Mesenteric fat pad (tissue), 1 donor: ENCODE results near the gene CREB3L1. TPM values are rescaled to one million over a fixed set of nuclear protein-coding genes. Genes with fewer than 3 reads are reported as not detected.

Experiments
- DNase-seq: peaks from one replicate; pipeline ENCODE4 v3.0.0-alpha.2; 2020; ENCODE audit warnings: low spot score
- total RNA-seq: library from RNA; stranded (reverse); fragmentation: NEBNext Ultra II Directional; extraction: Animal tissue kit (Norgen Biotek cat#: 25700); gene quantifications from one replicate; pipeline ENCODE4 v1.2.1, GENCODE V29; 2021
- donor health status: DM: yes; HTN: yes; CAD: no.

Gene CREB3L1
- total RNA-seq, 1 donor from 2014 or later, result 8.4 TPM

DNA sequence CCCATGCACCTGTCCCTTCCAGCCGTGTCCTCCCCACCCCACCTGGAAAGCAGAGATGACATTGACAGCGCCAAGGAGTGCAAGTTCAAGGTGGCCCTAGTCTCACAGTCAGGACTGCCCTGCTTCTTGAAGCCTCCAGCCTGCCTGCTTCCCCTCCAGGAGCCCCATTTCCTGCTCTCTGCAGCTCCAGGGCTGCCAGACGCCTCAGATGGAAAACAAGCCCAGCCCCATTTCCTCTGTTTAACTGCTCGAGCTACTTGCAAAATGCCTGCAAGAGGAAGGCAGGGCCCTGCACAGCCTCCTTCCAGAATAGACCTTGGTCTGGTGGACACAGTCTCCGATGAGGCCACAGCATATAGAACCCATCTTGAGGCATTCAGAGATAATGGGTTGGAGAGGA, 64.8 kb downstream of the CREB3L1 start:
- no peak for DNase-seq

DNA sequence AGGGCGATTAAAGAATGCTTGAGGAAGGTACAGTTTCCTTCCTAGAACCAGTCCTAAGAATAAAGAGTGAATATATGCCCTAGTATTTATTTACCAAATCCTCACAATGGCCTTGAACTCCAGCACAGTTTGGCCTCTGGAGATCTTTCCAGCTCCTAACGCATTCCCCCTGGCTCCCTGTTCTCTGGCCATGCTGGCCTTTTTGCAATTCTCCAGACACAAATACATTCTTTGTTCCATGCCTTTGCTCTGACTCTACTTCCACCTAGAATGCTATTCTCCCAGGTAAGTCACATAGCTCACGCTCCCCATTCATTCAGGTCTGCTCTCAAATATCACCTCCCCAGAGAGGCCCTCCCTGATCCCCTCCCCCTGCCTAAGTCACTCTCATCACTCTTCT, 66.1 kb downstream of the CREB3L1 start:
- DNase-seq, result no peak

DNA sequence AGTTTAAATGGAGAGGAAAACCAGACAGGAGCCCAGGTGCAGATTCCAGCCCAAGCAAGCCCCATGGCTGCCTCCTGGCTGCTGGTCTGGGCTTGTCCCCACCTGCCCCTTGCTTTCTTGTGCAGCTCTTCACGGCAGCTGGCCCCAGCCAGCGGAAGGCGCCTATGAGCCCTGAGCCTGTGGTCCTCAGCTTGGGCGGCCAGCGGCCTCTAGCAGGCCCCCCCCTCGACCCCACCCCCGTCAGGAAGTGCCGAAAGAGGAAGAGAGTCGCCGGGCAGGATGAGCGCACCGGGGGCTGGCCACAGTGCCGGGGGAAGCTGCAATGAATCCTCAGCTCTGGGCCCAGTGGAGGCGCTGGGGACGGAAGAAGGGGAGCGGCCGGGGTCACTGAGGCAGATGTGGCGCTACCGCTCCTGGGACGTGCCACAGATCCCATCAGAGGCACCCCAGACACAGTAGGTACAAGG, 67.7 kb downstream of the CREB3L1 start:
- no peak for DNase-seq

DNA sequence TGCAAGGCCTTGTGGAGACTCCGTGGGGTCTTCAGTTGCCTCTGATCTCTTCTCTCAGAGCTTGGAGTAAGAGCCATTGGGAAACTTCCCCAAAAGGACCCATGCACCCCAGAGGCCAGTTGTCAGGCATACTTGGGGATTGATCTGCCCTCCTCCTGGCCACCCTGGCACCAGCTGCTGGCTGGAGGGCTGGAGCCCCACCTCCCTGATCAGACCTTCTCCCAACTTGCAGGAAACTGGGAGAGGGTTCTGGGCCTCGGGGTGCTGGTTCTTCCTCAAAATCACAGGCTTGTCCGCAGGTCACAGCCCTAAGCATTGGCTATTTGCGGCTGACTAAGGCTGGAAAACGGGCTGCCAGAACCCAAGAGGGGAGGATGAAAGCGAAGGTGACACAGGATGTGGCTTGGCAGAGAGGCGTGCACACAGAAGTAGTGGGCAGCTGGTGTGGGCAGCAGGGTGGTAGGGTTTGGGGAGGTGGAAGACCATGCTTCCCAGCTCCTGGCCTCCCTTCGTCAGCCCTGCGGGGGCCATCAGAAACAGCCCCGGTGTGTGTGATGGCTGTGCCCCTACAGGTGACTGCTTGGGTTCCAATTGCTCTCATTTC, 68.5 kb downstream of the CREB3L1 start:
- no peak for DNase-seq

DNA sequence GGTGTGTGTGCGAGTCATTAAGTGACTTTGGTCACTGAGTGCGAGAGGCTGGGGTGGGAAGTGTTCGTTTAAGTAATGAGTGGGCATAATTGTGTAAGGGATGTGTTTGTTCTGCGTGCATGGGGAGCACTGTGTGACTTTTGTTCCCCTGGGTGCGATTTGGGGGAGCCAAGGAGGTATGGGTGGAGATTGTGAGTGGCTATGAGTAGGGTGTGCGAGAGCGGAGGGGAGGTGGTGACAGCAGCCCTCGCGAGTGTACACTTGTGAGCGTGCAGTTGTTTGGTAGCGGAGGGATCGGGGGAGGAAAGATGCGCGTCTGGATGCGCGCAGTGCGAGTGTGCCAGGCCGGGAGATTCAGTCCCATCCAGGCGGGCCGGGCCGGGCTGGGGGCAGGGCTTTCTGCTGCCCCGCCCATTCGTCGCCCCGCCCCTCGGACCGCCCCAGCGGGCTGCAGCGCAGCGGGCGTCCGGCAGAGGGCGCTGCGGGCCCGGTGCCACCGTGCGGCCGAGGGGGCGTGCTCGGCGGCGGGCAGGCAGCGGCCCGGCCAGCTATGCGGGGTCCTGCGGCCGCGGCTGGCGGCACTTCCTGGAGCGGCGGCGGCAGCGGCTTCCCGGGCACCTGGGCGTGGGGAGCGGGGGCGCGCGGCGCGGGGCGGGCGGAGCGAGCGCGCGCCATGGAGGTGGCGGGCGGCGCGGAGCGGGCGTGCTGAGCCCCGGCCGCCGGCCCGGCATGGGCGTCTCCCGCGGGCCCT, 69.6 kb downstream of the CREB3L1 start, which contains the start of gene DGKZ:
Gene DGKZ (plus strand): TSS at position 578 of the 751 bp plus-strand sequence. CDS start 197 bp downstream, outside the sequence.
- DNase-seq, result peak; percentile 97

DNA sequence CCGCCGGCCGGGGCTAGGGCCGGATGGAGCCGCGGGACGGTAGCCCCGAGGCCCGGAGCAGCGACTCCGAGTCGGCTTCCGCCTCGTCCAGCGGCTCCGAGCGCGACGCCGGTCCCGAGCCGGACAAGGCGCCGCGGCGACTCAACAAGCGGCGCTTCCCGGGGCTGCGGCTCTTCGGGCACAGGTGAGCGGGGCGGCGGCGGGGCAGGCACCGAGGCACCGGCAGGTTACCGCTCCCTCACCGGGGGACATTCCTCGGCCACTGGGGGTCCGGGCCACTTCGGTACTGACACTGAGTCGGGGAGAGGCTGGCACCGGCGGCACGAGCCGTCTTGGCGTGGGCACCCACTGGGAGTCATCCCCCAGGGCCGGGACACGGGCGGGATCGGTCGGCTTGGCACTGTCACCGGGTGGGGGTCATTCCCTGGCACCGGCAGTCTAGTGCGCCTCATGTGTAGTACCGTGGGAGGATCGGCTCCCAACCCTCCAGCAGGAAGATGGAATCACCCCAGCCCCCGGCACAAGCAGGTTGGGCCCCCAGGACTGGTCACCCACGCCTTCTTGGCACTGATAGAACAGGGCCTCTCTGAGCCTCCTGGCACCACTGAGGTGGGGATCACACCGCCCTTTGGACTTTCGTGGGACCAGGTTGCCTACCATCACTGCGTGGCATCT, 70.3 kb downstream of the CREB3L1 start:
- no peak for DNase-seq

DNA sequence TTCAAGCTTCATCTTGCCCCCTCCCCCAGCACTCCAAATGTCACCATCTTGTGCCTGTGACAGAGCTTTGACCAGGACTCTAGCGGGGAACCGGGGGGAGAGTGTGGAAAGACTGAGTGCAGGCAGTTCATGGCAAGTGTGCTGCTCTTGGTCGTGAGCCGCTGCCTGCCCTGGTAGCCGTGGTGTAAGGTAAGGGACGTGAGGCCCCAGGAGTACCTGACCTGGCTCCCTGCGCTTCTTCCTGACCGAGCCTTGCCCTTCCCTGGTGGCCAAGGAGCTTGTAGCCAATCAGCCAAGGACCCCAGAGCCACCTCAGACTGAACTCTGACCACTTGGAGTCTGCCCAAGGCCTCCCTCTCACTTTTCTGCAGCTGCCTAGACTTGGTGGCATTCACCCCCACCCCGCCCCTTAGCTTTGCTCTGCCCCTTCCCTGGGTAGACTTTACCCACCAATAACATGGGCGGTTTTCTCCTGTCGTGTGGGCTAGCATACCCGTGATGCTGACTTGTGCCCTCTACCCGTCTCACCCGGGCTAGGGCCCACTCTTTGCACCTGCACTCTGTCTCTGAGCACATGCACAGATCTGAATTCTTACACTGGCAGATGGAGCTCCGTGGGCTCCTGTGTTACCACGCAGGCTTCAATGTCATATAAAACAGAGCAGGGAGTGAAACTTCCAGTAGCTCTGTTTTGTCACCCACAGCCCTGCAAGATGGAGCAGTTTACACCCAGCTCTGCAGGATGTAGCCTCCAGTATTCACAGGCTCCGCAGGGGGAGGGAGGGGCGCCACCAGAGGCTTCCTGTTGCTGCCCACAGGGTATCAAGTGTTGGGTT, 71.3 kb downstream of the CREB3L1 start:
- DNase-seq, result no peak

DNA sequence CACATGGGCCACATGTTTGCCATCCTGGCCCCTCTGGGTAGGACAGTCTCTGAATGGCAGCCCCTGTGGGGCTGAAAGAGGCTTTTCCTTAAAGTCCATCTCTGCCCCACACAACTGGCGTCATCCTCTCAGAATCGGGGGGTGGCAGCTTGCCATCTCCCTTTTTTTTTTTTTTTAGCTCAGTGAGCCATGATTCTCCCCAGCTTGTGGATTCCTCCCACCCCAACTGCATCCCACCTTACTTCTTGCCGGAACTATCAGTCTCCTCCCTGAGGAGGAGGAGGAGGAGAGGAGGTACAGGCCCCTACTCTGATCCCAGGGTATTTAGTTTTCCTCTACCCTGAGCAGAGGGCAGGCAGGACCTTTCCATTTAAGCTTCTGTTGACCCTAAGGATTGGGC, 73.2 kb downstream of the CREB3L1 start:
- DNase-seq, result no peak

DNA sequence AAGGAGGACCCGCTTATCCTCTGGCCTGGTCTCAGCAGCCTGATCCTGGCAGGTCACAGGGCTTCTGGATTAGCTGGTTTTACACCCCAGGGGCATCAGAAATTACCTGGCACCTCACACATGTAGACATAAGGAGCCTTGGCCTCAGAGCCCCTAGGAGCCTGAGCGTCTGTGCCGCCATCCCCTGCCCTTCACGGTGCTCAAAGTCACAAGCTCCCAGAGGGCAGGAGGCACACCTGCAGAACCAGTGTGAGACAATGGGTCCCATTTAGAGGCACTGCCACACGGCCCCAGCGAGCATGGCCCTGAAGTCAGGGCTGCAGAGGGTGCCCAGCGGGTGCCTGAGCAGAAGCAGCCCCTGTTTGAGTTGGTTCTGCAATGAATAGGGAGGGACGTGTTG, 73.7 kb downstream of the CREB3L1 start:
- DNase-seq, result no peak

DNA sequence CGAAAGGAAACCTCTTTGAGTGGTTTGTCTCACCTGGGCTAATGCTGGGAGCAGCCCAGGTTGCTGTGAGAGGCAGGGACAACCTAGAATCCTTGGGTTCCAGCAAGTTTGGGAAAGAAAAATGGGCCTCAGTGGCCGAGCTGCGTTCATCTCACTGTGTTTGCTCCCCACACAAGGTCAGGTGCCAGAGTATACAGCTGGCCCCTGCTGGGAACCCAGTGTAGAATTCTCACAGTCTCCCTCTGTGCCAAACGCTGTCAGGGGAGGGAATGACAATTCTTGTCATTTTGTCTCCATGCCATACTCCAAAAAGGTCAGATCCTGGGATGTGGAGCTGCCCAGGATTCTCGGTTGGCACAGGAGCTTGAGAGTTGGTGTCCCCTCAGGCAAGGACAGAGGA, 74.1 kb downstream of the CREB3L1 start:
- DNase-seq, result no peak

DNA sequence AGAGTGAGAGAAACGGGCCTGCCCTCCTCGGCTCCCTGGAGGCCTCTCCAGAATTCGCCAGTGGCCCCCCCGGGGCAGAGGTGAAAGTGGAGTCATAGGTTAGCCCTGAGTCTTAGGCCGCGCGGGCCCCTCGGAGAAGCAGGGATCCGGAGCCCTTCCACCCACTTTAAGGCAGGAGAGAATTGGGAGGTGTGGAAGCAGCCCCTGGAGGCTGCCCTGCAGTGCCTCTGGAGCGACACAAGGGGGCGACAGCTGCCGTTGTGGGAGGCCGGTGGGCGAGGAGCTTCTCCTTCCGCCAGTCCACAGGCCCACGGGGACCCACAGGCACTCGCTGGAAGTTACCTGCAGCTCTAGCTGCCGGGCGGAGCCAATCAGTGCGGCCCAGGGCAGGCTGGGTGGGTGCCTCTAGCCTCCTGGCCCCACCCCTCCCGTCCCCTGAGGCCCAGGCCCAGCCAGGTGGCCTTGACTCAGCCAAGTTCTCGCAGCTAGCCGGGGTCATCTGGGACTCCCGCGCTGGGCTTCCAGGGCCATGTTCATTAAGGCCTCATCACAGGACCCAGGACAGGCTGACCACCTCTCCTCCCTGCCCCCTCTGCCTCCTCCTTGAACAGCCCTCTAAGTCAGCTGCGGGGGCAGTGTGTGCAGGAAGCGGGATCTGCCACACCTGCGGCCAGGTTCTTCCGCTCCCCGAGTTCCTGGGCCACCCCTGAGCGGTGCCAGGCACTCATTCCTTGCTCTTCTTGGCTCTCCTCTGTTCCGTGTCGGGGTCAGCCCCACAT, 74.8 kb downstream of the CREB3L1 start:
- no peak for DNase-seq

DNA sequence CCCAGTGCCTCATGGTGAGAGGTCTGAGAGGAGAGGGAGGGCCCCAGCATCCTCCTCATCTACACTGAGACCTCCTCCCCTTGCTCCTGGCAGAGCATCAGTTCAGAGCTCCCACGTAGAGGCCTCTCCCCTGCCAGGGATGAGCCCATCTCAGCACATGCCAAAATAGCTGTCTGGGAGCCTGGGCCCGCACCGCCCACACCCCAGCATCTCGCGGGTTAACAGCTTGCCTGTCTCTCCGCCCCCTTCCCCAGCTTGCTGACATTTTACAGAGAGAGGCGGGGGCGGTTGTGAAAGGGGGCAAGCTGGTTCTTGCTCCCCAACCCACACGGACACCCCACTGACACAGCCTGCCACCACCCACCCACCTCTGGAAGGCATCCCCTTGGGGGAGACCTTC, 76.2 kb downstream of the CREB3L1 start:
- DNase-seq, result no peak

DNA sequence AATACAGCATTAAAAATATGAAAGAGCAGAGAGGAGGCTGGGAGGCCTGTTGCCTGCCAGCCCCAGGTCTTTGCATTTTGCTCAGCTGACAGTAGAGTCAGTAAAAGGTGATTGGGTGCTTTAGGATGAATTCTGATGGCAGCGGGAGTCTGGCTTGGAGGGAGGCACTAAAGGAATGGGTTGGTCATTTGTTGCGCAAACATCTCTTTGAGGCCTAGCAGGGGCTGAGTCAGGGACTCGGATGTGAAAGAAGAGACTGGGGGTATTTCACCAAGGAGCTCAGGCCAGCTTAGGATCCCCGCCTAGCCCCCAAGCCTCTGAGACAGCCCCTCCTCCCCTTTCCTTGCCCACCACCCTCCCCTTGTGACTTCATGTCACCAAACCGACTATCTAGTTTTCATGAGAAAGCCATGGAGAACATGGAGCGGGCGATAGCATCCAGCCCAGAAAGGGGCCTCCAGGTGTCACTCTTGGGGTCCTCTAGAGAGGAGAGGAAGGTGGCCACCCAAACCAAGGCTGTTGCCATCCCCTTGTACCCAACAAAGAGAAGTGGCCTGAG, 79.5 kb downstream of the CREB3L1 start:
- DNase-seq, result no peak

DNA sequence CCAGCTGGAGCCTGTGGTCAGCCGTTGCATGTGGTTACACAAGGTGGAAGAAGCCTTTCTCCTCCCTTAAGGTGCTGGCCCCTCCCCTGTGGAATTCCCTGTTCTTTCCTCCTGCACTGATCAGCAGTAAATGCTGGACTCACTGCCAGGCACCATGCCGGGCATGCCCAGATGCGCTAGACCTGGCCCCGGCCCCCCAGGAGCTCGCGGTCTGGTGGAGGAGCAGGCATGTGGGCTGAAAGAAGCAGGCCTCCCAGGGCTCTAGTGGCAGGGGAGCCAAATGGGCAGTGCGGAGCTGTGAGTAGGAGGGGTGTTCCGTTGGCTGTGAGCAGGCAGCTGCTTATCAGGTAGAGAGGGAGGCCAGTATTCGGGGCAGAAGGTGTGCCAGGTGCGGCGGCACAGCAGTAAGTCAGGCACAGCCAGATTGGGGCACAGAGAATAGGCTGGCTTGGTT, 80.0 kb downstream of the CREB3L1 start:
- no peak for DNase-seq

DNA sequence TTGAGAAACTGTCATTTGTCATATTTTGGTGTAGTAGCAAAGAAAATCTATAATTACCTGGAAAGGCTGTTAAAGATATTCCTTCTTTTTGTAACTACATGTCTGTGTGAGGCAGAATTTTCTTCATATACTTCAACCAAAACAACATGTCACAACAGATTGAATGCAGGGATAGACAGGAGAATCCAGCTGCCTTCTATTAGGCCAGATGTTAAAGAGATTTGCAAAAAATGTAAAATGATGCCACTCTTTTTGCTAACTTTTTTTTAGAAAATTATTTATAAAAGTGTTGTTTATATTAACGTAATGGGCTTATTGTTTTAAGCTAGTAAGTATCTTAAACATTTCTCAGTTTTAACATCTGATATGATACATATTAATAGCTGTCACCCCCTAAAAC, 82.5 kb downstream of the CREB3L1 start:
- DNase-seq, result no peak

DNA sequence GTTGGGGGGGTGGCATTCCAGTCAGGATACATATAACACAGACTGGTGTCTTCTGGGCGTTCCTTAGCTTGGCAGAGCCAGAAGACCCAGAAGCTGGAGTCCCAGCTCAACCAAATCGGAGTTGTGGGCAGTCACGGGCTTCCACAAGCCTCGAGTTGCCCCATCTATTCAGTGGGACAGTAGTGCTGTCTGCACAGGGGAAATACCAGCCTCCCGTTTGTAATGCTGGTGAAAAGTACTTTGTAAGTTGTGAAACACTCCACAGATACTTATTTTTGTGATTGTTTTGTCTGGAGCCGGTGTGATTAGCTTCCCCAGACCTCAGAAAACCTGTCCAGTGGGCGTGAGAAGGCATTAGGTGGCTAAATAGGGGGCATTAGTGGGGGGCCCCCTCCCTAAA, 83.4 kb downstream of the CREB3L1 start:
- no peak for DNase-seq

DNA sequence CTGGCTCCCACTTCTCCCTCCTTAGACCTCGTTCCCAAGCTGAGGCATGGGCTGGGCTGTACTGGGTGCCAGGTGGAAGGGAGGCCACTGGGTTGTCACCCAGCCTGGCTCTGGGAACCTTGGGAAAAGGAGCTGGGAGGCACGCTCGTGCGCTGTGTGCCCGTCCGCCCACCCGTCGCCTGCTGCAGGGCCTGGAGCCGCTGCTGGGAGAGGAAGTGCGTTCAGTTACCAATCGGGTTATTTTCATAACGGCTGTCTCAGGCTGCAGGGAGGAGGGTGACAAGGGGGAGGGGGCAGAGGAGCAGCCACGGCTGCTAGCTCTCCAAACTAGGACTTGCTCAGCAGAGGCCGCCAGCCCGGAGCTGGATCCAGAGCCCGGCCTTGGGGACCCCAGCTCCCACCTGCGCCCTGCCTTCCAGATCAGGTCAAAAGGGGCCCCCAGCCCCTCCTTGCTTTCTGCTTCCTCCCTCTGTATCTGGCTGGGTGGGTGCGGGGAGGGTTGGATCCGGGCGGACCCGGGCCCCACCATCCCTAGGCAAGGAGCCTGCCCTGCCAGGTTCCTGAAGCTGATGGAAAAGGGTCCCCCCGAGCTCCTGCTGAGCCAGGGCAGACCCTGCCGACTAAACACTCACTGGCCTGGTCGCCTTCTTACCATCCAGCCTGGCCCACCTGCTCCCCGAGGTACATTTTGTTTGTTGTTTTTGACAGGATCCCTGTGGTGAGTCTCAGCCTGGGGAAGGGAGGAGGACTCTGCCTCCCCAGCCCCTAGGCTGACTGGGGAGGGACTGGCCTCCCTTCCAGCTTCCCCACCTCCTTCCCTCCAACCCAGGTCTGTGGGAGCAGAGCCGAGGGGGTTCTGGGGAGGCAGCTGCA, 84.1 kb downstream of the CREB3L1 start:
- no peak for DNase-seq

DNA sequence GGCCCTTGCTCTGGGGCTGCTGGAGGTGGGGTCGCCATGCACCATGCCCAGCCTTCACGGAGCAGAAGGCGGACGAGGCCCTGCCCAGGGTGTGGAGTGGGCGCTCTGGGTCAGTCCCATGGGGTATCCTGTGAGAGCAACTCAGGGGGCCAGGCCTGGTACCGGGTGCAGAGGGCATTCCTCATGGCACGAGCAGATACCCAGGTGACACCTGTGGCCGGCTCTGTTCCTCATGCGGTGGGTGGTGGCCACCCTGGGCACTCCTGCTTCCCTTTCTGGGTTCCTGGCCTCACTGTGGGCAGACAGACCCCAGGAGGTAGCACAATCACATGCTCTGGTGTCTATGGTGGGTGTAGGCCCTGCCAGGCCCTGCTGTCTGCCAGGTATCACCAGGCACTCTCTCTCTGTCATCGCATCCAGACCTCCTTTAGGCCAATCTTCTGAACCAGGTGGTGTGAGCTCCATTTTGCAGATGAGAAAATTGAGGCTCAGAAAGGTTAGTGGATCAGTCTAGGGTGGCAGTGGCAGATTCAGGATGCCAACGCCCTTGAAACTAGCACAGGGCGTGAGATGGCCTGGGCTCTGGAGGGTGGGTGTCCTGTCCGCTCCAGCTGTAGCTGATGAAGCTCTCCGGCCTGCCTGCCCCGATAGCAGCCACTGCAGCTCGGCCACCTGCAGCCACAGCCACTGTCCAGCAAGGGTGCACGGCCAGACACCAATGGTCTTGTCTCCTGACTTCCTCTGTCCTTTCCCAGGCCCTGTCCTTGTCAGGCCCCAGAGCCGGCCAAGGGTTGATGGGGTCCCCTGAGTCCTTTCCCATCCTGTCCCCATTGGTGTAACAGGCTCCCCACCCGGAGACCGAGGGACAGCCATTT, 84.9 kb downstream of the CREB3L1 start:
- DNase-seq, result no peak
